Raji (cell line): Measurements from ENCODE around the gene ALPK1.

Experiments
- POLR2A ChIP-seq: IDR thresholded peaks from 2 replicates; pipeline ENCODE4 v1.6.1; 2011; ENCODE audit warnings: low read depth, low read length, control low read depth; ENCODE audit not compliant: insufficient read depth

The ALPK1 gene

DNA sequence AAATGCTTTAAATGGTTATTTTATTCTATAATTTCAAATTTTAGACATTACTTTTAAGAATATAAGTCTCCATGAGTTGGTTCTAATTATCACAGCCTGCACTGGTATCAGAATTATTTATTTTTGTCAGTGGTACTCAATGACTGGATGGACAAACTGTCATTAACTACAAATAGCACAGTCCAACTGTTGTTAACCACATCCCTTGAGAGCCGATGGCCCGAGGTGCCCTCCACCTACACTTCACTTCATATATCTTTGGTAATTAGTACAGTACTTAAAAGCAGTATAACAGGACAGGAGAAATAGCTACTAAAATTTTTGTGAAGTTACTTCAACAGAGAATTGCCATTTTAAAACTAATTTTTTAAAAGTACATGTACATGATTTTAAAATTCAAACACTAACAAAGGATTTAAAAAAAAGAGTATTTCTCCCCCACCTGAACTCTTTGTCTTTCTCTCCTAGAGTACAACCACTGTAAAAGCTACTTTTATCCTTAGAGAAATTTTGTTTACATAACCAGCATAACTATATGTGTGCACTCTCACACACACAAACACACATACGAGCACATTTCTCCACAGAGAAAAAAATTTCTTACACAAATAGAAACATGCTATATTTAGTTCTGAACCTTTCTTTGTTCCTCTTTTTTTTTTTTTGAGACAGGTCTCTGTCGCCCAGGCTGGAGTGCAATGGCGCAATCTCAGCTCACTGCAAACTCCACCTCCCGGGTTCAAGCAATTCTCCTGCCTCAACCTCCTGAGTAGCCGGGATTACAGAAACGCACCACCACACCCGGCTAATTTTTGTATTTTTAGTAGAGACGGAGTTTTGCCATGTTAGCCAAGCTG lies 17.9 kb upstream of the ALPK1 start:
- no peak for TF ChIP-seq POLR2A

DNA sequence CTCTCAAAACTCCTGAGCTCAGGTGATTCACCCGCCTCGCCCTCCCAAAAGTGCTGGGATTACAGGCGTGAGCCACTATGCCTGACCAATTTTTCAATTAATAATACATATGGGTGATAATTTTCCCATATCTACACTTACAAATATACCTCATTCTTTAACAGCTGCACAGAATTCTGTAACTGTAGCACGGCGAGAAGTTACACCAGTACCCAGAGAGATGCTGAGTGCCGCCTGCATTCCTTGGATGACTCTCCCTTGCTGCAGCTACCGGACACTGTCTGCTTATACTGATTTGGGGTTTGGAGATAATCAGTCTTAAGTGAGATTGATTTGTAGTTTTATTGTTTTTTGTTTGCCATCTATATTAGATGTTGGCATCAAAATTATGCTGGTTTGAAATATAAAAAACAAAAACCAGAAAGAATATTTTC lies 17.3 kb upstream of the ALPK1 start:
- TF ChIP-seq POLR2A, result no peak

DNA sequence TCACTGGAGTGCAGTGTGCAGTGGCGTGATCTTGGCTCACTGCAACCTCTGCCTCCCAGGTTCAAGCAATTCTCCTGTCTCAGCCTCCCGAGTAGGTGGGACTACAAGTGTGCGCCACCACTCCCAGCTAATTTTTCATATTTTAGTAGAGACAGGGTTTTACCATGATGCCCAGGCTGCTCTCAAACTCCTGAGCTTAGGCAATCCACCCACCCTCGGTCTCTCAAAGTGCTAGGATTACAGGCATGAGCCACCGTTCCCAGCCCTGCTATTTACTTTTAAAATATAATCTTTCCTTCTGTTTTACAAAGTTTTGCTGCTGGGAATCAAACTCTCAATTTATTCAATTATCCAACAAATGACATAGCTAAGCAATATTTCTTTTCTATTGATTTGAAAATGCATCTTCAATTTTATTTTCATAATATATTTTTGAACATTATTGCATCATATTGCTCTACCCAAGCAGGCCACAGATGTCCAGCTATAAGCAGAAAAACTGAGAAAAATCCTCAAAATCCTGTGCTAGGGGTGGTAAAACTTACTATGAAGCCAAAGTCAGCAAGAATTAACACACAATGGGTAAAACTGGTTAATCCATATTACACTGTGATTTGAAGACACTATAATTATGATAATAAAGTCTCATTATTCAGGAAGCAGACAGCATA lies 16.6 kb upstream of the ALPK1 start:
- no peak for TF ChIP-seq POLR2A

DNA sequence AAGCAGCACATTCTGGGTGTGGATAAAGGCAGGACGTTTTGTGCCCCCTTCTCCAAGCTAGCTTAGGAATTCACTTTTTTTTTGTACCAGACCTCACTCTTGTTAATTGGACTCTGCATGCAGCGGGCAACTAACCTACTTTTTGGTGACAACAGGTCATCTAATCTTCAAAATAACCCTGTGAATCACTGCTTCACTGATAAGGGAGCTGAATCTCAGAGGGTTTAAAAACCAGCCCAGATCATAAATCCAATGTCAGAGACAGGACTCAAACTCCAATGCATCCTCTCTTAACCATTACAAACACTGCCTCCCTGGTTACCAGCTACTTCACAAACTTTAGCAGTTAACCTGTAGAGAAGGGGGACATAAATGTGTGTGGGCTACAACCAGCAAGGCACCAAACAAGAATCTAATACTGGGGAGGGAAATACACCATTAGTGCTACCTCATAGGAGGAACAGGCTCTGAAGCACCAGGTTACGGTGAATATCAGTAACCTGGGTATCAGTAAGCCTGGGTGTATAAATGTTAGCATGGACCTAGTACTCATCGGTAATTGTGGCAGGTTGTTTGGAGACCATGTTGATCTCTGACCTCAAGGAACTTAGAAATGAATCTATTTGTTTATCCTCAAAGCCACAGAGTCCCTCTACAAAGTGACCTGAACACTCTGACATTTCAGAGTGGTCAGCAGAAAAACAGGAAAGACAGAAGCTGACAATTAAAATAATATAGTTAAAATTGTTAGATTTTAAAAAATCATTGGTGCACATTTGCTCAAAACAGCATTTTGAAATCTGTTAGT lies 14.1 kb upstream of the ALPK1 start:
- TF ChIP-seq POLR2A, result no peak

DNA sequence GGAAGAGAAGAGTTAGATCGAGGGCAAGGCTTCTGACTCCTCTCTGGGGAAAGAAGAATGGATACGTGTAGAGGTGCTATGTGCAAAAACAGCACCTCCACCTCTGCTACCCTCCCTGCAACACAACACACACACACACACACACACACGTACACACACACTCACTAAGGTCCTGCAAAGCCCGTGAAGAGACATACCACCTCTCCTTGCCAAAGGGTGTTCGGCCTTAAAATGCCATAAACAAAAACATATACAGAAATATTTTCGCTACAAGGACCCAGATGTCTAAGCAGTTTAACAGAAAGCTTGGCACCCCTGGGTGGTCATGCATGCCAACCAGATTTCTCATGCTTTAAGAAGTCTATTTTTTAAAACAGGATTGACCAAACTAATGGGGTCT lies 13.0 kb upstream of the ALPK1 start:
- 0 out of 2 replicates have a peak, but pooled peaks have one; percentile 17 for TF ChIP-seq POLR2A

DNA sequence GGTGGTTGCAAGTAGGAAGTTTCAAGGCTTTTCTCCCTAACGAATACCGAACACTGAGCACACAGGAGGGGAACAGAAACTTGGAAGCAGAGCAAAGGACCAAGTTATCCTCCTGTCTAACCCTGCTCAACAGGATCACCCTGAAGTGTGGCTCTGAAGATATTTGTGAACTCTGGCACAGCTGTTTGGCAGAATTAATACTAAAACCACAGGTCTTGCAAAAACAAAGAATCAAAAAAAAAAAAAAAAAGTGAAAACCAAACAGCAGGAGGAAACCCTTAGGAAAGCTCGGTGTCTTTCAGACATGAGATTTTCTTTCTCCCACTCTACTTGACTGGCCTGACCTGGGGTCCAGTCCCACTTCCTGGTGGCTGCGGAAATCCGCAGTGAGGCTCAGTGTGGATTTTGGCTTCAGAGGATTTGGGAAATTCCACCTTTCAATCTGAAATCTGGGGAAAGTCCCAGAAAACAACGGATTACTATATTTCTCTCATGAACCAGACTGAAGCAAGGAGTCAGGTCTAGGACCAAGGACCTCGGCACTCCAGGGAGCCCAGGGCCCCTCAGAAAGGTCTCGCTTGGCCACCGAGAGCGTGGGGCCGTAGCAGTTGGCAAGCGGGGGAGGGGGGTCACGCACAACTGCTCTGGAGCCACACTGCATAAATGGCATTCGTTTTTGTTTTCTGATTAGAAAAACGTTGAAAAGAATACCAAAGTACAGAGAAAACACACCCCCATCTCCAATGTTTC lies 12.3 kb upstream of the ALPK1 start:
- no peak for TF ChIP-seq POLR2A

DNA sequence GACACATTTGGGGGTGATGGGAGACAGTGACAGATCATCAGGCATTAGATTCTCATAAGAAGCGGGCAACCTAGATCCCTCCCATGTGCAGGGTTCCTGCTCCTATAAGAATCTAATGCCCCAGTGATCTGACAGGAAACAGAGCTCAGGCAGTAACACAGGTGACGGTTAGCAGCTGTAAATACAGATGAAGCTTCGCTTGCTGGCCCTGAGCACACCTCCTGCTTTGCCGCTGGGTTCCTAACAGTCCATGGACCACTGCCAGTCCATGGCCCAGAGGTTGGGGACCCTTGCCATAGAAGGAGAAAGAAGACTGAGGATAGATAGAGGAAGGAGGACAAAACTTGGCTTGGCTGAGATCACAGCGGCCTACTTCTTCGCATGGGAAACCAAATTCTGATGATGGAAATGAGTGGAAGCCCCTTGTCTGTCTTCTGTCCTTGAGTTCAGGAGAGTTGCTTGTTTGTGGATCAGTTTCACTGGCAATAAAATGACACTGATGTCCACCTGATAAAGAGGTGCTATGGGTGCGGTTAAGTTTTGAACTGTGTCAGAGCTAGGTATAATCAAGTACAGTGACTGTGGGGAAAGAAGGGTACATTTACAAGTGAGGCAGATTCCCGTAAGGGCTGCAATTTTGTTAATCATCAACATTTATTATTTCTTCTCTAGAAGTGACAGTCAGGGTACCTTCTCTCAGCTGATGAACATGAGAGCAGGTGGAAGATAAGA lies 9.7 kb upstream of the ALPK1 start:
- TF ChIP-seq POLR2A, result peak; percentile 74

DNA sequence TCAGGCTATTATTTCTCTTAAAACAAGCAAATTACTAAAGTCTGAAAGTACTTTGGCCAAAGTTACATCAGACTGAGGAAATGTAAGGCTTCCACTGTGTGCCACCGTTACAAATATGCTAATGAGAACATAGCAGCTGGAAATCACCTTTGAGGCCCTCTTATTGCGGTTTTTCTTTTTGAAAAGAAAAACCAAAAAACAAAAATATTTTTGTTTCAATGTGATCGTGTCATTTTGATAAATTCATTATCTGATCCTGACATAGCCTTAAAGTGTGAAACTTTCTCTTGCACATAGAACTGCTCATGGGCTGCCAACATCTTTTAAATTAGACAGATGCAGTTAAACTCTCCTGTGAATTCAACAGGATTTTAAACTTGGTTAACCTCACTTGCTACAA lies 8.7 kb upstream of the ALPK1 start:
- 0 out of 2 replicates have a peak, but pooled peaks have one; percentile 2 for TF ChIP-seq POLR2A

DNA sequence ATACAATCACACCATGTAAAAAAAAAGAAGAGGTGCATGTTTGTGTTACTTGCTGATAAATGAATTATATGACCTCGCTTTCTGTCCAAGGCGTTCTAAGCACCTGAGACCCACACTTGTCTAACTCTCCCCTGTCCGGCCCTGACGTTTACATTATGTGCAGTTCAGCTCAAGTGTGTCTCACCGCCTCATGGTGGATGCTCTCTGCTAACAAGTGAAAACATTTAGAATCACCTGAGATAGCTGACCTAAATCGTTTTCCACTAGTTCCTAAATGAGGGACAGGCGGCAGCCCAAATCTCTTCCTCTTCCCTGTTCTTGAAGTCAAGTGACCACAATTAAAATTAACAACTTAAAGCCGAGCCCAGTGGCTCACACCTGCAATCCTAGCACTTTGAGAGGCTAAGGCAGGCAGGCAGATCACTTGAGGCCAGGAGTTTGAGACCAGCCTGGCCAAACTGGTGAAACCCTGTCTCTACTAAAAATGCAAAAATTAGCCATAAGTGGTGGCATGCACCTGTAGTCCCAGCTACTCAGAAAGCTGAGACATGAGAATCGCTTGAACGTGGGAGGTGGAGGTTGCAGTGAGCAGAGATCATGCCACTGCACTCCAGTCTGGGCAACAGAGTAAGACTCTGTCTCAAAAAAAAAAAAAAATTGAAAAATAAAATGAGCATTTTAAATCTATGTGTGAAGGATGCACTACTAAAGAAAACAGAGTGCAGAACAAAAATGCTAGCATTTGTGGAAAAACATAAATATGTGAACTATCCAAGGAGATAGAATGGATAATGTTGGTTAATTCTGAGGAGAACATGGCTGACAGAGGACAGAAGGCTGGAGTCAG lies 7.5 kb upstream of the ALPK1 start:
- no peak for TF ChIP-seq POLR2A

DNA sequence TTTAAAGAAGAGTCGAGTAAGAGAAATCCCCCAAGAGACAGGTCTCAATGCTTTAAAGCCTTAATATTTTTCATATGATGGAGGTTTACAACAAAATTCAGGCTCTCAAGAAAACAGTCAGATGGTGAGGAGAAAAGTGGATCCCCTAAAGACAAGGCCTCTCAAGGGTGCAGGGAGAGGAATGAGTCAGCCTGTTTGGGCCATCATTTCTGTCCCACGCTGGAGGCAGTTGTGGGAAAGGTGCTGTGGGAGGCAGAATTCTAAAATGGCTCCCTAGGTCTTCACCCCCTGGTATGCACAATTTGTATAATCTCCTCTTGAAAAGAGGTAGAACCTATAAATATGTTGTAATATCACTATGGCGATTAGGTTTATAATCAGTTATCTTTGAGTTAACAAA lies 6.8 kb upstream of the ALPK1 start:
- no peak for TF ChIP-seq POLR2A

DNA sequence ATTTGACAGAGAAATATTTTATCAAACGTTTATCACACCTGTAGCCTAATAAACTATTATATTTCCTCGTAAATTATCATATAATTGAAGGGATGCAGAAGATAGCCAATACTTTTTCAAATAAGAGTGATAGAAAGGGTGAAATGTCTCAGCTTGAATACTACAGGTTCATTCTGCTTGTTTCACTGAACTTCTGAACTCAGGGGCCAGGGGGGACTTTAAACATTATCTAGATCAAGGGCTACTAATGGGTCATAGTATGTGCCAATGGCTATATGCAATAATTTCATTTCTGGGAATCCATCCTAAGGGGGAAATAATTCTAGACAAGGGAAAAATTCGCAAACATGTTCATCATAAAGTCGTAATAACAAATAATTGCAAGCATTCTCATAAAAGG lies 2.6 kb downstream of the ALPK1 start:
- no peak for TF ChIP-seq POLR2A

DNA sequence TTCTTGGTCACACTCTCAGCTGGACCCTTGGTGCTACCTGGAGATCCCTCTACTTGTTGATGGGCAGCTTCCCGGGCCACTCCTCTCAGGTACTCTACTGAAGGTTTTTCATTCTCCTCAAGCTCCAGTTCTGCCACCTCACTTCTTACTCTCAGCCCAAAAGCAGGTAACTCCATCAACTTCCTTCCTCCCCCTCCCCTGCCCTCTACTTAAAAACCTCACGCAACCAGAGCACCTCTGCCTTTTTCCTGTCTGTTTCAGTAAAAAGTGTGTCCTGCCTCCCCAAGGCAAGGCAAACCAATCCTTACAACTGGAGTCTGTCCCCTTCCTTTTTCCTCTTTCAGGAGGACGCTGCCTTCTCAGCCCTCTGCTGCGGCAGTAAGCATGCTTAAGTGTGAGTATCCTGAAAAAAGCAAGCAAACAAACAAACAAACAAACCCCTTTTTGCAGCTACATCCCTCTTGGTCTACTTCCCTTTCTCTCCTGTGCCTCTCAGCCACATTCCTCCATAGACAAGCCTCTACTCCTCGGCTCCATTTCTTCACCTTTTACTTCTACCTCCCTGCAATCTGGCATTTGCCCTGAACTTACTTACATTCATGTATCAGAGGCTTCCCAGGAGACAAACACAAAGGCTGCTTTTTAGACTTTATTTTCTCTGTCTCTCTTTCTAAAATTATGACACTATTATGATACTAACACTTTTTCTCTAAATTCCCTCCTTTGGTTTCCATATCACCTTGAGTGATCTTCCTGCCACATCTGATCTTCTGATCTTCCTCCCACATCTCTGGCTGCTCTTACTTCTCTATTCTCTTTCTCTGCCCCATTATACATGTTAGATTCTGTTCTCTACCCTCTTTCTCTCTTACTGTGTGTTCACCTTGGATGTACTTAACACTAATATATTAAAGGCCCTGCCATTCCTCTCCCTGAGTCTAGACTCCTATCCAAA lies 5.4 kb downstream of the ALPK1 start:
- TF ChIP-seq POLR2A, result no peak

DNA sequence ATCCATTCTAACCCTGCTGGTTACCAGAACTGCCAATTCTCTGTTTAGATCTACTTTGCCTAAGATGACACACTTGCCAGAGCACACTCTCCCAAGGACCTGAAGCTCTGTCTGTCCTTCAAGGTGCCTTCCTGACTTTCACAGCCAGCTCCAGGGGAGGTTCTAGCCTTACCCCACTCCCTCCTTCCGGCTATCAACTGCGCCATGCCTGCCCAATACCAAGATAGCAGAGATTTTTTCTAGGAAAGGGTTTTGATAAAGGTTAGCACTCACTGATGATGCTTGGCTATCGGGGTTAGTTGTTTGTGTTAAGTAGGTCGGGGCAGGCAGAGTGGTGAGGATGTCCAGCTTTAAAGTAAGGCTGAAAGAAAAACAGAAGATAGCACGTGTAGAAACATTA lies 14.3 kb downstream of the ALPK1 start:
- no peak for TF ChIP-seq POLR2A
